HG03108 (cell line): ENCODE measurements around the gene GDF2.

Source experiments
- ATAC-seq: cut with Tn5 transposase; IDR thresholded peaks from one replicate; pipeline ENCODE4 v1.9.1; 2021; ENCODE audit warnings: moderate library complexity; ENCODE audit not compliant: unreplicated experiment

The GDF2 gene

DNA sequence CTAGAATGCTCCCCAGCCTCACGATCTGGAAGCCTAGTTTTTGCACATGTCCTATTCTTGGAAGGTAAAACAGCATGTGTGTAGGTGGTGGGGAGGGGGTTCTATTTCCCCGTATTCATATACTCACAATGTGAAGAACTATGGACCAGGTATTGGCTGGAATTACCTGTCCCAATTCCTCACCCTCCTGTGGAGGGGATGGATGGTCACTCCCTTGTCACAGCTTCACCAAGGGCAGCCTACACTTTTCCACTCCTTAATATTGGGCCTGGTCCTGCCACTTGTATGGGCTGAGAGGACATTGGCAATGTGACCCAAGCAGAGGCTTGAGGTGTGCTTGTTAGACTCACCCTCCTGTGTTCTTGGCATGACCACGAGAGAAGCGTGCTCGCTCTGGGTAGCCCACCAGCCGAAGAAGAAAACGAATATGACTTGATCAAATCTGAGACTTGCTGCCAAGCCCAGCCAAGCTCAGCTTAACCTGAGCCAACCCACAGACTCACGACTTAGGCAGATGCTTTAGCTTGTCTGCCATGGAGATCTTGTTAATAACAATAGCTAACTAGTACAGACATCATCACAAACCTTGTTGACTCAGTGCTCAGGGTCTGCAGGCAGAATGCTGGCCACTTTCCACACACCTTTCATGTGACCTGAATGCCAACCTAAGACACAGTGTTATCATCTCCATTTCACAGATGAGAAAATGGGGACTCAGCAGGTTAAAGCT is 44.6 kb downstream of the GDF2 start:
- no peak for ATAC-seq

DNA sequence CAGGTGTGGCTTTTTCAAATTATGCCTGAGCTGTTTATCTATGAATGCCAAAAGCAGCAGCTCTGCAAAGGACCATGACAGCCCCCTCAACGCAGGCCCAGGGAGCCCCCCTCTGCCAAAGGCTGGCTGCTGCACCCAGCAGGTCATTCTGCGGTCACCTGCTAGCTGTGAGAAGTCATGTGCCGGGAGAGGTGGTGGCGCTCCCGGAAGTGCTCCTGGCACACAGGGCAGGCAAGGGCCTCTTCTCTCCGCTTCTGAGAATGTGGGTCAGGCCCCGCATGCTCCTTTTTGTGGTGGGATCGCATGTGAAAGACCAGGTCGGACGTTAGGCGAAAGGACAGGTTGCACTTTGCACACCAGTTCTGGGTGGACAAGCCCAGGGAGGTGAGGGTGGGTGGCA is 45.4 kb downstream of the GDF2 start:
- ATAC-seq: no peak

DNA sequence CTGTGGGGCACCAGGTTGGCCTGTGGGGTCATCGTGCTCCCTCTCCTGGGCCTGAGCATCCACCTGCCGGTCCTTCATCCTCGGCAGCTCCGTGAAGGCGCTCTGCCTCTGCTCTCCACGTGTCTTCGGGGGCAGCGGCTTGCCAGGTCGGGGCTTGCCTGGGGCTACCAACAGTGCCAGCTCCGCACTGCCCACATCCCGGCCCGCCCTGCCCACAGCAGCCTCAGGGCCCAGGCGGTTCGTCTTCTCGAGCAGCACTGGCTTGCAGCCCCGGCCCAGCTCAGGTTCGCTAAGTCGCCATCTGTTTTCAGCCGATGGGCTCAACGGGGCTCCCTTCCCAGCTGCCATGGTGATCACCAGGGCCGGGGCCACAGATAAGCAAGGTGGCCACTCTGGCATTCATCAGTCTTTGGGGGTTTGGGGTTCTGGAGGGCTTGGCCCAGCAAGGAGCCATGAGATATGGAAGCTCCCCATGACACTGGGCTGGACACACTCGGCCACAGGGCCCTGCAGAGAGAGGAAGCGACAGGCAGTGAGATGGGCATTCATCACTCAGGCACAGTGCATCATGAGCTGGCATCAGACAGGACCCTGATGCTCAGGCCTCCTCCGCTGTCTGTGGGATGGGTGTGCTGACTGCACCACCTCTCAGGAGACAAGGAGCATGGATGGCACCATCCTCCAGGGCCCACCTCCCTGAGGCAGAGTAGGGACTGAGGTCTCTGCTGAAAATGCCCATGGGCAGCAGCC is 46.4 kb downstream of the GDF2 start:
- no peak for ATAC-seq

GRCh38 chr10:47369251-47369894 is 47.1 kb downstream of the GDF2 start:
- no peak for ATAC-seq

- no peak for ATAC-seq
These were observed 47.9 kb downstream of the GDF2 start for GRCh38 chr10:47370015-47370767.

DNA sequence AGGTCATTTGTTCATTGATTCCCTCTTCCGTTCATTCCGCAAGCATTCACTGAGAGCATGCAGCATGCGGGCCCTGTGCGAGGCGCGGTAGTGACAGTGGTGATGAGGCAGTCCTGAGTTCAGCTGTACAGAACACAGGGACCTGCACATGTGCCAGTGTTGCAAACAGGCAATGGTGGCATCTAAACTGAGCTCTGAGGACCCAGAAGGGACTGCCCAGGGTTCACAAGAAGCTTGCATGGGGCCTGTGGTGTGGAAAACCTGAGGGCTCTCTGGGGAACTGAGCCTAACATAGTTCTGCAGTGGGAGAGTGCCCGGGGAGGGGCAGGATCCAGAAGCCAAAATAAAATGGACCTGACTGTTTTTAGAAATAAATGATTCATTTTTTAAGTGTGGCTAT is 48.6 kb downstream of the GDF2 start:
- ATAC-seq: no peak

DNA sequence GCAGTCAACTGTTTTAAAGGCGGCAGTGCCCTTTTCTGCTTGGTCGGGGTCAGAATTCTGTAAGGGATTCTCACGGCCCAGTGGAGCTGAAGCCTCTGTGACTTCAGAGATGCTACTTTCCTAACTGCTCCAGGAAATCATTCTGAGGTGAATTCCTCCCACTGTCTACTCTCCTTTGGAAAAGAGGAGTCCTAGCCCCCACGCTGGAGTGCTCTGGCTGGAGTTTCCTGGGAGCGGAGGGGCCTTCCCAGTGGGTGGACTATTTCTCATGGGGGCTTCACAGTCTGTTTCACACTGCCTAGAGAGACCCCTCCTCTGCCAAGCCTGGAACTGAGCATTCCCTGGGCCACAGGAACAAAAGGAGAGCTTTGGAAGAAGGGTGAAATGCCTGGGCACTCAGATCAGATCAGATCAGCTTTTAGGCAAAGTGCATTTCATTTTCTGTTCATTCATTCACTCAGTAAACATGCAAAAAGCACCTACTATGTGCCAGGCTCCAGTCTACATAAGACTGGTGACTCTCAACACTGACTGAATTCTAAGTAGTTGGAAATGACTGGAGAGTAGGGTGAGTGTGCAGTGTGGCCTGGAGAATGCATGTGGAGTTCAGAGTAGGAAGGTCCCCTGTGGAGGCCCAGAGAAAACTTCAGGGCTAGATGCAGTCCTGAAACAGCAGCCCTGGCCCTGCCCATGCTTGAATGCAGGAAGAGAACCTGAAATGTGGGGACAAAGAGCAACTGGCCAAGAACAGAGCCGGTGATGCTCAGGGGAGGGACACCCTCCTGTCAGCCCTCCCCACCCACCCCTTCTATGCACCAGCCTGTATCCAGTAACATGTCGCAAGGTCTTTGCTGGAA is 49.6 kb downstream of the GDF2 start:
- ATAC-seq: no peak

- no peak for ATAC-seq
These were observed 50.5 kb downstream of the GDF2 start for GRCh38 chr10:47372726-47373125.

DNA sequence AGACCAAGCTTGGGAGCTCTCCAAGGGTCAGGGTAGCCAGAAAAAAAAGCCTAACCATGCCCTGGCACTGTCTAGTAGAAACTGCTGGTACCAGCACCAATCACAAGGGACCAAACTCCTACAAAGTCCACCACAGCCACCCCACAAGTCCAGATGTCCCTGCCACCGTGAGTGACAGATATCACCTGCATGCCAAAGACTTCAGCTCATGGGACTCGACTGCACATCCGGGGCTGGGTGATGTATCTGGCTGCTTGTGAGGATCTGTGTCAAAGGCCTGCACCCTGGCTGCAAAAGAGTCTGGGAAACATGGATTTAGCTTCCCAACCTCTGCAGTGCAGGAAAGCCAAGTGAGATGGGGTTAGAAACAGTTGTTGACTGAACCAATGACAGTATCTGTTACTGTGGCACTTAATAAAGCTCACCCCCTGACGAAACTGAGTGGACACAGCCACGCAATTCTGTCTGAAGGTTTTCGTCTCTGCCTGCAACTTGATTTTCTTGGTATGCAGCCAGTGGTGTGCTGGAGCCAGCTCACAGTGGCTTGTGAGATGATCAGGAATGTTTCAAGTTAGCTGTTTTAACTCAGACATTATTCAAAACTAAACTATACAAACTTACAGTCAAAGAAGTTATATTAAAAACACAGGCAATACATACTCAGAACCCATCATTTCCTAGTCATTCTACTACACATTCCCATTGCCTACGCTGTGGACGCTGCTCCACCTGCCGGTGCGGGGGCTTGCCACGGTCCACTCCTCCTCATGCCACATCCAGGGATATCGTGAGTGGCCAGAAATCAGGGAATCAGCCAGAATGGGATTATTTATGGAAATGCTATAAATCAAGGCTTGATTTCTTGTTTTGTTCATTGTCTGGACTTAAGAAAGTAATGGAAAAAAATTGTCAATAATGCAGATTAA is 52.6 kb downstream of the GDF2 start:
- no peak for ATAC-seq

DNA sequence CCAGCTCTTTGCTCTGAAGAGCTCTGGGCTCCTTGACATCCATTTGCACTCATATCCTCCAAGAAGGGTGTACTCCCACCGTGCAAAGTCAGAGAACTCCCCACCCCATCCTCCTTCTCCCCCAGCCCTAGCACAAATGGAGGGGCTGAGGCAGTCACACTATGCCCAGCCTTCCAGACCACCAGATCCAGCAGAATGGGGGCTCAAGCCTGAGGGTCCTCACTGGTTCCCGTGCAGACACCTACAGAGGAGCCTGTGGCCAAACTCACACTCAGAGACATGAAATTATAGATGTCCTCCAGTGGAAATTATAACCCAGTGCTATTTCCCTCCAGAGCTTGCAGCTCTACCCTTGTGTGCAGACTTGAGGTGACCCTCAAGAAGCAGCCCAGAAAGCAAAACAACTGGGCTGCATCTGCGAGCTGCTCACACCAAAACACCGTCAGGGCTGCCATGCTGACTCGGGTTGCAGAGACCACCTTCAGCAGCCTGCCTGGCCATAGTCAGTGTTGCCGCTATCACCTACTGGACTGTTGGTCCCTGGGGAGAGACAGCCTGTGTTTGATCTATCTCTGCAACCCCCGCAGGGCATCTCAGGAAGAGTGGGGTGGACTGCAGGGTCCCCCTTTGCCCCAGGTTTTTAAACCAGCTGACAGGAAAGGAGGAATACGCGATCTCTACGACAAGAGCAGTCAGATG is 54.4 kb downstream of the GDF2 start:
- no peak for ATAC-seq
